GM15510 (cell line): ENCODE results near the gene WT1.

Experiments
- POLR2A ChIP-seq: IDR thresholded peaks from 3 replicates; pipeline ENCODE4 v1.6.1; 2011; ENCODE audit warnings: borderline replicate concordance; ENCODE audit not compliant: insufficient read length; ENCODE audit errors: extremely low read depth

The WT1 gene

DNA sequence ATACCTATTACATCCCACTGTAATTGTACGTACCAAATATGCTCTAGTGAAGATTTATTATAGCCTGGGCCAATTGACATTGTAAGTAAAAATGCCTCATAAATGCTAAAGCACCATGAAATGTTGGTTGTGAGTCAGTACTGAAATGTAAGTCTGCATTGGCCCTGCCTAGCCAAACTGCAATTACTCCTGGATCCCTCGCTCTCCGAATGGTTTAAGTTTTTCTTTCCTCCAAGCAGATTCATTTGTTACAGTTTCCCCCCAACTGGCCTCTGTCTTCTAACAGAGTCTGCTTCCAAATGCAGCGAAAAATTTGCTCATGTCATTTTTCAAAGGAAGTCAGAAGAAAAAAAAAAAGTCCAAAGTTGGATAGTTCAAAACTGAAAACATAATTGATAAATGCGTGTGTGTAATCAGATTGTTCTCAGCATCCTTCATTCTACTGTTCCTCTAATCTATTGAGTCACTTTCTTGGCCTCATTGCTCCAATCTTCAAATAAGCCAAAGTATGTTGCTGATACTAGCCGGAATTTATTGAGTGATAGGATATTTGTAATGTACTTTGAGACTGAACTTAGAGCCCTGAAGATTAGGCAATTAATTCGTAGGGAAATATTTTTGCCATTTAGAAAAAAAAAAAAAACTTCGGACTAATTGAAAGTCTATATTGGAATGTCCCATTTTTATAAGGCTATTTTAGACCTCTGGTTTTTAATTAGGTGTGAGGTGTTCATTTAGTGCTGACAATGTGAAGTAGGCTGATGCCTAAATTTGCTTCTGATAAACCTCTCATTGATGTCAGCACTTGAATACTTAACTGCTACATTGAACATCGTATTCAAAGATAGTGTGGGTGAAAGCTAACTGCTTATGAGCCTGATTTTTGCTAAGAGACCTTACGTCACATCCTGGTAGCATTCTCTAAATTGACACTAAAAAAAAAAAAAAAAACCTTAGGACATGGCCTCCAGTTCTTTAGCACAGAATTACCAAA is 93.4 kb downstream of the WT1 start:
- no peak for TF ChIP-seq POLR2A

DNA sequence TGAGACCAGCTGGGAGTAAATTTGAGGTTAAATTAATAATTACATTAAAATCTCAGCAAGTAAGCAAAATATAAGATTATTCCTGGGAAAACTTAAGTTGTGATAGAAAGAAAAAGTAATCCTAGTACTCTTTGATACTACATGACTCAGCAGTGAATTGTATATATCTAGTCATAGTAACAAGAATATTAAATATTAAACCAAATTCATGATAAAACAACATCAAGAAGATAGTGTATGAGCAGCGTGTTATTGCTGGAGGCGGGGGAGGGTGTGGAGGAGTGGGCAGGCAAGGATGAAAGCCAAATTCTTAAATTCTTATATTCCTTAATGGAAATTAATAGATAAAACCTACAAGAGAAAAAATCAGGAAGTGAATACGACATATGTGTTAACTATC is 95.2 kb downstream of the WT1 start:
- no peak for TF ChIP-seq POLR2A
